Suprapubic skin (tissue), 4 donors: ENCODE results near the gene DCDC2. TPM values are rescaled to one million over a fixed set of nuclear protein-coding genes. Genes with fewer than 3 reads are reported as not detected.

Experiments
- DNase-seq, 2 donors: peaks; one replicate each; pipeline ENCODE4 v3.0.0-alpha.2; 2019; ENCODE audit warnings: low spot score in 2 of 2
- H3K27ac ChIP-seq: fragments of 200-600 bp; sonication (generic); one replicate; pipeline ENCODE4 v1.5.1; 2019
- H3K27me3 ChIP-seq: fragments of 200-600 bp; sonication (generic); one replicate; pipeline ENCODE4 v1.5.1; 2019
- H3K36me3 ChIP-seq: fragments of 200-600 bp; sonication (generic); one replicate; pipeline ENCODE4 v1.5.1; 2019
- H3K4me1 ChIP-seq: fragments of 200-600 bp; sonication (generic); one replicate; pipeline ENCODE4 v1.5.1; 2019
- H3K4me3 ChIP-seq: fragments of 200-600 bp; sonication (generic); one replicate; pipeline ENCODE4 v1.5.1; 2019; ENCODE audit warnings: mild to moderate bottlenecking
- H3K9me3 ChIP-seq: fragments of 200-600 bp; sonication (generic); one replicate; pipeline ENCODE4 v1.5.1; 2019
- CTCF ChIP-seq, 2 donors: fragments of 200-600 bp in 1 of 2; fragments of 450-650 bp in 1 of 2; sonication (generic) in 1 of 2; IDR thresholded peaks; one replicate each; pipeline ENCODE4 v1.5.1; 2016 to 2019; ENCODE audit warnings: antibody characterized with exemption in 2 of 2, mild to moderate bottlenecking in 1 of 2, moderate library complexity in 1 of 2
- EP300 ChIP-seq: sonication (generic); formaldehyde crosslinking; IDR thresholded peaks from one replicate; pipeline ENCODE4 v1.6.1; 2017; ENCODE audit warnings: antibody characterized with exemption
- POLR2A ChIP-seq, 2 donors: fragments of 450-650 bp; IDR thresholded peaks; one replicate each; pipeline ENCODE4 v1.6.1; 2017; ENCODE audit warnings: antibody characterized with exemption in 2 of 2, mild to moderate bottlenecking in 2 of 2, moderate library complexity in 2 of 2
- POLR2AphosphoS5 ChIP-seq, 3 donors: sonication (generic); formaldehyde crosslinking; IDR thresholded peaks; one replicate each; pipeline ENCODE4 v1.6.1; 2017; ENCODE audit warnings: antibody characterized with exemption in 3 of 3
- WGBS: methylation state at CpG from one replicate; pipeline ENCODE4 v1.1.5; 2018; 5-methylcytosine and 5-hydroxymethylcytosine counted together
- total RNA-seq, 4 donors: library from RNA; depleted of rRNA; stranded (reverse); fragments of >200 nt; gene quantifications; one replicate each; pipeline ENCODE4 v1.1.0, GENCODE V29; 2016

DCDC2 gene
- total RNA-seq, 4 donors from 2014 or later: 0.15 to 0.55 (median 0.16) TPM; not detected in 1

GRCh38 chr6:24125980-24126379 lies 231.9 kb downstream of the DCDC2 start, which contains the start of gene NRSN1:
Gene NRSN1 (plus strand): TSS chr6:24126215. CDS start chr6:24134328, 8,113 bp downstream.
- Histone ChIP-seq H3K27me3 (peaks cover 14% of the 10 kb centered on the region), H3K36me3 (no peaks in the 10 kb centered on the region), H3K4me3 (peak within 1 kb of the TSS; percentile 24), H3K9me3 (no peaks in the 10 kb centered on the region), H3K27ac (no peak within 1 kb of the TSS), H3K4me1 (peaks cover 7% of the 10 kb centered on the region)
- TF ChIP-seq CTCF (IDR thresholded peaks at IDR 0.05) (no peak), EP300 (no peak), POLR2AphosphoS5 (IDR thresholded peaks at IDR 0.05) (no peak), POLR2A (IDR thresholded peaks at IDR 0.05) (no peak)
- no peak for DNase-seq
- WGBS: 4% methylated on average over 13 of the region's 37 CpGs

DNA sequence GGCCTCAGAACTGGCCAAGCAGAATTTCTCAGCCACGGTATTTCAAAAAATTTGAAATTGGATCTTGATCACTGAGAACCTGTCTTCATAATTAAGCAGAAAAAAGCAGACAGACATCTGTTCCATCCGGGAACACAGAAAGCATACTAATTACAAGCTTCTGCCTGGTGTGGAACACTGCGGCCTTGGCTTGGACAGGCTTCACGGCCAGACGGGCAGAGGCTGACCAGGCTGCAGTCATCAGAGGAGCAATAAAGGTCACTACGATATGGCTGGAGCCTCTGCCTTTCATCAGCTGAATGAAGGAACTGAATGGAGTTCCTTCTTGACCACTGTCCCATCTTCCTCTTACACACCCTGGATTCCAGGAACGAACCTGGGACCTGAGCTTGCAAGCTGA lies 235.7 kb downstream of the DCDC2 start:
- Histone ChIP-seq H3K27ac (no peak overlapping the region), H3K4me1 (peaks cover 7% of the 10 kb centered on the region), H3K9me3 (no peaks in the 10 kb centered on the region), H3K36me3 (no peaks in the 10 kb centered on the region), H3K4me3 (no peak overlapping the region), H3K27me3 (peaks cover 14% of the 10 kb centered on the region)
- TF ChIP-seq CTCF (IDR thresholded peaks at IDR 0.05): no peak
- WGBS: 46% methylated on average over 7 of the region's 7 CpGs
- DNase-seq: no peak

Other genes starting within 250 kb of the DCDC2 start
- gene NRSN1, start 231.8 kb downstream of the DCDC2 start, total RNA-seq: not detected
- 10 to 100 TPM; 12.4 to 18.8 (median 14.6) TPM for gene MRS2, start 44.9 kb upstream of the DCDC2 start, total RNA-seq
- 10 to 100 TPM; 28.9 to 55.3 (median 38.1) TPM for gene GPLD1, start 131.5 kb upstream of the DCDC2 start, total RNA-seq
- gene ALDH5A1, start 136.9 kb upstream of the DCDC2 start, total RNA-seq: 10 to 100 TPM; 11.2 to 16.0 (median 14.8) TPM